Esophagus squamous epithelium (tissue), 5 donors: ENCODE results near the gene INSYN2B. TPM values are rescaled to one million over a fixed set of nuclear protein-coding genes. Genes with fewer than 3 reads are reported as not detected.

Experiments used
- DNase-seq: peaks from one replicate; lab custom pipeline; 2025; lab: John Stamatoyannopoulos, UW
- H3K27ac ChIP-seq, 4 donors: fragments of 200-600 bp; sonication (generic); one replicate each; pipeline ENCODE4 v1.5.1; 2016 to 2019; ENCODE audit warnings: mild to moderate bottlenecking in 1 of 4
- H3K27me3 ChIP-seq, 4 donors: fragments of 200-600 bp; sonication (generic); 1 replicate in 3 of 4; 2 replicates in 1 of 4; pipeline versions ENCODE4 v1.5.1 to v1.6.0; 2017 to 2021; ENCODE audit warnings: antibody characterized with exemption in 1 of 4
- H3K36me3 ChIP-seq, 3 donors: fragments of 200-600 bp; sonication (generic); one replicate each; pipeline ENCODE4 v1.5.1; 2016 to 2019
- H3K4me1 ChIP-seq, 3 donors: fragments of 200-600 bp; sonication (generic); one replicate each; pipeline ENCODE4 v1.5.1; 2017 to 2019
- H3K4me3 ChIP-seq, 4 donors: fragments of 200-600 bp; sonication (generic); 1 replicate in 3 of 4; 2 replicates in 1 of 4; pipeline ENCODE4 v1.5.1; 2016 to 2019; ENCODE audit warnings: mild to moderate bottlenecking in 2 of 4, moderate library complexity in 1 of 4
- H3K9me3 ChIP-seq, 3 donors: fragments of 200-600 bp; sonication (generic); one replicate each; pipeline ENCODE4 v1.5.1; 2016 to 2019
- POLR2A ChIP-seq, 4 donors: fragments of 450-650 bp; IDR thresholded peaks; one replicate each; pipeline ENCODE4 v1.6.1; 2017; ENCODE audit warnings: antibody characterized with exemption in 4 of 4, mild to moderate bottlenecking in 4 of 4, moderate library complexity in 3 of 4
- WGBS, 2 donors: methylation state at CpG; one replicate each; pipeline ENCODE4 v1.1.5; 2018; 5-methylcytosine and 5-hydroxymethylcytosine counted together
- intact Hi-C: fragments of 100-400 bp; cut with DNase I; formaldehyde crosslinking; loops from one replicate; pipeline ENCODE4 v1.15.0; 2022
- total RNA-seq, 4 donors: library from RNA; depleted of rRNA; stranded (reverse); fragments of >200 nt; gene quantifications; one replicate each; pipeline ENCODE4 v1.1.0, GENCODE V29; 2016
- TF ChIP-seq, protein P1 (sequence below), 6 experiments: fragments of 450-650 bp in 4 of 6; fragments of 200-600 bp in 2 of 6; sonication (generic) in 2 of 6; IDR thresholded peaks; one replicate each; pipeline ENCODE4 v1.5.1; 2016 to 2019; ENCODE audit warnings: antibody characterized with exemption in 6 of 6, mild to moderate bottlenecking in 4 of 6, moderate library complexity in 4 of 6
- donor health status: DM: yes; HTN: yes; CAD: no.

INSYN2B gene
- total RNA-seq, 4 donors from 2014 or later = 0.09 TPM; not detected in 3

GRCh38 chr5:169913479-169913878, 66.8 kb downstream of the INSYN2B start:
- intact Hi-C loops = no loop called here
- DNase-seq = no peak
- Histone ChIP-seq H3K4me1 (no peaks in the 10 kb centered on the region), H3K27me3 (no peaks in the 10 kb centered on the region), H3K36me3 (no peaks in the 10 kb centered on the region), H3K4me3 (no peak overlapping the region), H3K27ac (no peak overlapping the region), H3K9me3 (no peaks in the 10 kb centered on the region)
- 51 to 58% methylated on average over 2 of the region's 2 CpGs for whole genome bisulfite sequencing, 2 donors
- TF ChIP-seq POLR2A (IDR thresholded peaks at IDR 0.05) = no peak
- TF ChIP-seq, protein P1, sequence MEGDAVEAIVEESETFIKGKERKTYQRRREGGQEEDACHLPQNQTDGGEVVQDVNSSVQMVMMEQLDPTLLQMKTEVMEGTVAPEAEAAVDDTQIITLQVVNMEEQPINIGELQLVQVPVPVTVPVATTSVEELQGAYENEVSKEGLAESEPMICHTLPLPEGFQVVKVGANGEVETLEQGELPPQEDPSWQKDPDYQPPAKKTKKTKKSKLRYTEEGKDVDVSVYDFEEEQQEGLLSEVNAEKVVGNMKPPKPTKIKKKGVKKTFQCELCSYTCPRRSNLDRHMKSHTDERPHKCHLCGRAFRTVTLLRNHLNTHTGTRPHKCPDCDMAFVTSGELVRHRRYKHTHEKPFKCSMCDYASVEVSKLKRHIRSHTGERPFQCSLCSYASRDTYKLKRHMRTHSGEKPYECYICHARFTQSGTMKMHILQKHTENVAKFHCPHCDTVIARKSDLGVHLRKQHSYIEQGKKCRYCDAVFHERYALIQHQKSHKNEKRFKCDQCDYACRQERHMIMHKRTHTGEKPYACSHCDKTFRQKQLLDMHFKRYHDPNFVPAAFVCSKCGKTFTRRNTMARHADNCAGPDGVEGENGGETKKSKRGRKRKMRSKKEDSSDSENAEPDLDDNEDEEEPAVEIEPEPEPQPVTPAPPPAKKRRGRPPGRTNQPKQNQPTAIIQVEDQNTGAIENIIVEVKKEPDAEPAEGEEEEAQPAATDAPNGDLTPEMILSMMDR (IDR thresholded peaks at IDR 0.05) = no peak

DNA sequence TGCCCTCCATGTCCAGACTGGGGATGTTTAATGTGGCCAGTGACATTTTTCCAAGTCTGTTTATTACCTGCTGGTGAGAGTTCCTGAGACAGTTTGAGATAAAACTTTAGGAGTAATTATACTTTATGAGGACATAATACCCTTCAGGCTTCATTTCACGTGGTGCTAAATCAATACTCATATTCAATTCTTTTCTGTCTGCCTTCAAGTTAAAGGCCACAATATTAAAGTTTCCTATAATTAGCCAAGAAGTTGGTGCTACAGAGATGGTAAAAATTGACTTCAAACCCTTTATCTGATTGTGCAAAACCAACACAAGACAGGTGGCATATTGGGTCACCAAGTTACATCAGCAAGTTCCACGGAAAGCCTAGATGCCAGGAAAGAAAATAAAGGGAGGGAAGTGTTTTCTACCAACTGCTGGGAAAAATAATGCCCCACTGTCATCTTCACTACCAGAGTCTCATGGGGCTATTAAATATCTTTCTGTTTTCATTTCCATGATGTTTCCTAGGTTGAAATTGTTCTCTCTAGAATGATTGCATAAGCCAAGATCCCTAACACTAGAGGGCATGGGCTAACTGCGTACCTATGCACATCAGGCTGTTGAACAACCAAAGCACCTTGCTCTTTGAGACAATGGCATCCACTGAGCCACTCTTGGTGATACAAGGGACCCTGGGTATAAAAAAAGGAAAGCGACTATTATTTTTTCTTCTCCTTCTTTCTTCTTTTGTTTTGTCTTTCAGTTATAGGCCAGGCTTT, 68.7 kb downstream of the INSYN2B start:
- no peaks in the 10 kb centered on the region for H3K36me3 ChIP-seq
- no peak overlapping the region for H3K4me3 ChIP-seq
- no peaks in the 10 kb centered on the region for H3K27me3 ChIP-seq
- no peaks in the 10 kb centered on the region for H3K4me1 ChIP-seq
- no peaks in the 10 kb centered on the region for H3K9me3 ChIP-seq
- no peak overlapping the region for H3K27ac ChIP-seq
- no peak for DNase-seq
- WGBS, 2 donors = 66 to 72% methylated on average over 4 of the region's 4 CpGs
- intact Hi-C loops = no loop called here
- TF ChIP-seq, protein P1 (IDR thresholded peaks at IDR 0.05) = no peak
- TF ChIP-seq POLR2A (IDR thresholded peaks at IDR 0.05) = no peak

- no peak overlapping the region for H3K27ac ChIP-seq
- 76 to 93% methylated on average over 2 to 3 of the region's 5 CpGs for WGBS, 2 donors
- no peak for TF ChIP-seq POLR2A (IDR thresholded peaks at IDR 0.05)
- TF ChIP-seq, protein P1 (IDR thresholded peaks at IDR 0.05) = no peak
- H3K9me3 ChIP-seq = no peaks in the 10 kb centered on the region
- H3K4me3 ChIP-seq = no peak overlapping the region
- no peaks in the 10 kb centered on the region for H3K4me1 ChIP-seq
- H3K27me3 ChIP-seq = no peaks in the 10 kb centered on the region
- no peaks in the 10 kb centered on the region for H3K36me3 ChIP-seq
- no peak for DNase-seq
- intact Hi-C loops = no loop called here
These were observed 69.9 kb downstream of the INSYN2B start for GRCh38 chr5:169910393-169910792.

DNA sequence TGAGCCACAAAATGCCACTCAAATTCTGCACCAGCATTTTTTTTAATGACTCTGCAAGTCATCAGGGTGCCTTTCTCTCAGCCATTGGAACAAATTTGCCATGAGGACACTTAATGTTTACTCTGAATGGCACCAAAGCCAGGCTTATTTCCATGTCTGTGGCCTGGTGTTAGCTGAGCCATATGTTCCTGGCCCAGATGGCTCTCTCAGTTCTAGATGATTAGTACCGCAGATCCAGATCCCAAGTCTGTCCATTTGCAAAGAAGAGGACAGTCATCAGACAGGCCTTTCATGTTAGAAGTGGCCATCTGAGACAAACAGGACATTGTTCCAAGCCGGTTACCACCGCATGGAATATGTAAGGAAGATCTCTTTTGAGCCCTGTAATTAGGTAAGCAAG, 70.3 kb downstream of the INSYN2B start:
- TF ChIP-seq POLR2A (IDR thresholded peaks at IDR 0.05) = no peak
- TF ChIP-seq, protein P1 (IDR thresholded peaks at IDR 0.05) = no peak
- intact Hi-C loops = no loop called here
- H3K4me1 ChIP-seq = no peaks in the 10 kb centered on the region
- H3K27ac ChIP-seq = no peak overlapping the region
- H3K36me3 ChIP-seq = no peaks in the 10 kb centered on the region
- H3K4me3 ChIP-seq = no peak overlapping the region
- no peak for DNase-seq
- WGBS, 2 donors = 81% methylated on average over 3 of the region's 3 CpGs; no CpG with 5 or more reads in 1 of the 2 donors
- H3K27me3 ChIP-seq = no peaks in the 10 kb centered on the region
- H3K9me3 ChIP-seq = no peaks in the 10 kb centered on the region

- intact Hi-C loops = no loop called here
- no peak overlapping the region for H3K4me3 ChIP-seq
- WGBS, 2 donors = 17 to 75% methylated on average over 1 of the region's 1 CpG
- DNase-seq = no peak
- H3K27me3 ChIP-seq = no peaks in the 10 kb centered on the region
- H3K4me1 ChIP-seq = no peaks in the 10 kb centered on the region
- H3K27ac ChIP-seq = no peak overlapping the region
- H3K9me3 ChIP-seq = no peaks in the 10 kb centered on the region
- no peak for TF ChIP-seq POLR2A (IDR thresholded peaks at IDR 0.05)
- TF ChIP-seq, protein P1 (IDR thresholded peaks at IDR 0.05) = no peak
- no peaks in the 10 kb centered on the region for H3K36me3 ChIP-seq
These were observed 71.4 kb downstream of the INSYN2B start for GRCh38 chr5:169908864-169909263.
